ENCODE results near the gene MARK4. TPM values are rescaled to one million over a fixed set of nuclear protein-coding genes. Genes with fewer than 3 reads are reported as not detected.

The MARK4 gene
- total RNA-seq, 1 experiment from 2014 or later = 58.5 TPM

GRCh38 chr19:45218426-45218825 lies 32.6 kb upstream of the MARK4 start:
- H3K9me3 Mint-ChIP-seq = no peaks in the 10 kb centered on the region
- H3K36me3 Mint-ChIP-seq = no peaks in the 10 kb centered on the region
- CTCF ChIA-PET = interaction anchor here (1.2 to 1.3 kb wide), 2 partner anchors 30 to 177 kb away, joined by 3 to 4 read pairs; no protein-coding TSS in a partner anchor
- peaks cover 75% of the 10 kb centered on the region for H3K27me3 Mint-ChIP-seq (ENCODE audit: low read depth)
- peak overlapping the region; percentile 68 for H3K4me3 Mint-ChIP-seq
- DNase-seq (ENCODE audit: low spot score) (no peak), ATAC-seq (peak; percentile 18)
- peaks cover 17% of the 10 kb centered on the region for H3K4me1 Mint-ChIP-seq
- H3K27ac Mint-ChIP-seq = no peak overlapping the region
- POLR2A ChIA-PET = interaction anchor here (0.7 kb wide), 1 partner anchor 137 kb away, joined by 3 read pairs; no protein-coding TSS in a partner anchor
- TF ChIP-seq ZNF671 (CRISPR knock-in tag; IDR thresholded peaks at IDR 0.05) (no peak), PRDM15 (CRISPR knock-in tag; IDR thresholded peaks at IDR 0.05) (no peak), TEAD4 (CRISPR knock-in tag; IDR thresholded peaks at IDR 0.05) (no peak), ZNF423 (CRISPR knock-in tag; IDR thresholded peaks at IDR 0.05) (no peak), ZNF281 (CRISPR knock-in tag; IDR thresholded peaks at IDR 0.05) (no peak), ARID4B (CRISPR knock-in tag; IDR thresholded peaks at IDR 0.05; ENCODE audit: borderline replicate concordance) (no peak), ELF4 (CRISPR knock-in tag; IDR thresholded peaks at IDR 0.05; ENCODE audit: low read depth) (no peak), ATF2 (CRISPR knock-in tag; IDR thresholded peaks at IDR 0.05; ENCODE audit: borderline replicate concordance, low read depth) (no peak), ZNF263 (CRISPR knock-in tag; IDR thresholded peaks at IDR 0.05; ENCODE audit: low read depth) (no peak)

GRCh38 chr19:45218911-45219743 lies 31.9 kb upstream of the MARK4 start:
- peaks cover 70% of the 10 kb centered on the region for H3K27me3 Mint-ChIP-seq (ENCODE audit: low read depth)
- POLR2A ChIA-PET = interaction anchor here (0.7 kb wide), 2 partner anchors 136 to 172 kb away, joined by 3 read pairs; no protein-coding TSS in a partner anchor
- CTCF ChIA-PET = interaction anchor here (0.7 to 1.3 kb wide), 4 partner anchors 10 to 177 kb away, joined by 3 to 4 read pairs (median 4); no protein-coding TSS in a partner anchor
- ATAC-seq (no peak), DNase-seq (ENCODE audit: low spot score) (no peak)
- no peak overlapping the region for H3K27ac Mint-ChIP-seq
- H3K9me3 Mint-ChIP-seq = no peaks in the 10 kb centered on the region
- peak overlapping the region; percentile 68; the same call in 1 of the 2 replicates for H3K4me3 Mint-ChIP-seq
- no peaks in the 10 kb centered on the region for H3K36me3 Mint-ChIP-seq
- peaks cover 17% of the 10 kb centered on the region for H3K4me1 Mint-ChIP-seq
- no peak for TF ChIP-seq OVOL2 (CRISPR knock-in tag; IDR thresholded peaks at IDR 0.05; ENCODE audit: borderline replicate concordance)
- peak; percentile 81; the same call in 1 of the 2 replicates for TF ChIP-seq ZNF121 (CRISPR knock-in tag; IDR thresholded peaks at IDR 0.05)
